ENCODE measurements around the gene KIF1B. TPM values are rescaled to one million over a fixed set of nuclear protein-coding genes. Genes with fewer than 3 reads are reported as not detected.

The KIF1B gene
- polyA plus RNA-seq, 1 of the 3 experiments (the other 2 are of a cell fraction): 6.8 TPM

DNA sequence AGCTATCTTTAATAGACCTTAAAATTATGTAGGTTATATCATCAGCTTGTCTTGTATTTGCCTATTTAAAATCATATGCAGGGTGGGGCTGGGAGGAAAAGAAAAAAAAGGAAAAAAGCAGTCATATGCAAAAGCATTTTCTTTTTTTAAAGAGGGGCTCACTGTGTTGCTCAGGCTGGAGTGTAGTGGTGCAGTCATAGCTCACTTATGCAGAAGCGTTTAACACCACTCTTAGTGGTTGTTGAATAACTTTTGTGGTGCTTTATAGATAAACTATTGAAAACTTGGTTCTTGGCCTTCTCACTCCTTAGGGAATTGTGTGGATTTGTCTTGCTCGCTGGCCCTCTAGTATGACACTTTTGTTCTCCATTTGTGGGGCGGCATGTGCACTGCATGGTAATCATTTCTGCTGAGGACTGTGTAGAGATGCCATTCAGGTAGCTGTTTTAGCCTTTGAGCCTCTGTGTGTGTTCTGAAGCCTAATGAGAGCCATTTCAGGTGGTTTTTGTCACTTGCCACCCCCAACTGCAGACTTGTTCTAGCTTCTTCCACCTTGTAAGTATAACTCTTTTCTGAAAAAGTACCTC, 77.8 kb downstream of the KIF1B start:
- peaks cover 30 to 49% of the 10 kb centered on the region in 2 experiments for H3K36me3 ChIP-seq (replicated peaks in 1 of 2; ENCODE audit: control insufficient read depth in 1 of 2, insufficient read depth in 2 of 2, low read length in 1 of 2)
- 96% methylated on average over 3 of the region's 3 CpGs for WGBS (ENCODE audit: low lambda C conversion rate)
- POLR2A ChIA-PET: no interaction called here

DNA sequence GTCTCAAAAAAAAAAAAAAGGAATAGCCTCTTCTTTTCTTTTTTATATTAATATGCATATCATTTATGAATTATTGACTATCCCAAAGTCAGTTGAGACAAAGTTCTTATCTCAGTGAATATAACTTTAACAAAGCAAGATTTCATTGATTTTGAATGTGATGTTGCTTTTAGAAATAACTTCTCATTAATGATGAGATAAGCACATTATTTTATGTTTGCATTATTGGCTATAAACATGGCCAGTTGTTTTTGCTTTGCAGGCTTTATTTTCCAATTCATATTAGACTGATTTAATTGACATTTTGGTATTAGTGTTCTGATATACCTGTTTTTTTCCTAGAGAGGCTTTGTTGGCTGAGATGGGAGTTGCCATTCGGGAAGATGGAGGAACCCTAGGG, 81.3 kb downstream of the KIF1B start:
- Histone ChIP-seq H3K27me3 (ENCODE audit: insufficient read depth) (no peaks in the 10 kb centered on the region), H3K9ac (no peak overlapping the region), H3K9me2 (no peaks in the 10 kb centered on the region), H3K4me3 (ENCODE audit: low read depth in 2 of 2, low read length in 1 of 2) (no peak overlapping the region), H4K20me1 (ENCODE audit: insufficient read depth) (no peaks in the 10 kb centered on the region), H3K4me2 (no peak overlapping the region), H2AFZ (ENCODE audit: low read depth) (no peak overlapping the region), H3K36me3 (replicated peaks in 1 of 2; ENCODE audit: control insufficient read depth in 1 of 2, insufficient read depth in 2 of 2, low read length in 1 of 2) (peaks cover 57 to 66% of the 10 kb centered on the region in 2 experiments), H3F3A (replicated peaks; ENCODE audit: insufficient read depth) (peaks cover 3% of the 10 kb centered on the region), H3K79me2 (ENCODE audit: insufficient read depth) (no peaks in the 10 kb centered on the region), H3K4me1 (ENCODE audit: control insufficient read depth in 1 of 2, insufficient read depth in 2 of 2, low read depth in 1 of 2, low read length in 1 of 2) (peaks cover 0 to 4% of the 10 kb centered on the region in 2 experiments; a peak in 1 of 4 replicates), H3K27ac (ENCODE audit: low read depth in 2 of 2, low read length in 1 of 2) (no peak overlapping the region), H3K9me3 (no peaks in the 10 kb centered on the region)
- POLR2A ChIA-PET: no interaction called here
- CTCF ChIA-PET: no interaction called here
- no peak for TF ChIP-seq MXI1 (IDR thresholded peaks at IDR 0.05; ENCODE audit: low read depth, low read length)
- TF ChIP-seq MEF2A (IDR thresholded peaks at IDR 0.05; ENCODE audit: borderline replicate concordance, low read depth): no peak
- no peak for TF ChIP-seq RCOR1 (IDR thresholded peaks at IDR 0.05; ENCODE audit: low read length)
- TF ChIP-seq, protein P1, sequence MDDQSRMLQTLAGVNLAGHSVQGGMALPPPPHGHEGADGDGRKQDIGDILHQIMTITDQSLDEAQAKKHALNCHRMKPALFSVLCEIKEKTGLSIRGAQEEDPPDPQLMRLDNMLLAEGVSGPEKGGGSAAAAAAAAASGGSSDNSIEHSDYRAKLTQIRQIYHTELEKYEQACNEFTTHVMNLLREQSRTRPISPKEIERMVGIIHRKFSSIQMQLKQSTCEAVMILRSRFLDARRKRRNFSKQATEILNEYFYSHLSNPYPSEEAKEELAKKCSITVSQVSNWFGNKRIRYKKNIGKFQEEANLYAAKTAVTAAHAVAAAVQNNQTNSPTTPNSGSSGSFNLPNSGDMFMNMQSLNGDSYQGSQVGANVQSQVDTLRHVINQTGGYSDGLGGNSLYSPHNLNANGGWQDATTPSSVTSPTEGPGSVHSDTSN (IDR thresholded peaks at IDR 0.05): no peak
- no peak for TF ChIP-seq RXRA (IDR thresholded peaks at IDR 0.05; ENCODE audit: borderline replicate concordance, low read depth)
- no peak for TF ChIP-seq JUND (IDR thresholded peaks at IDR 0.05)
- TF ChIP-seq TEAD4 (IDR thresholded peaks at IDR 0.05; ENCODE audit: borderline replicate concordance, insufficient read depth): no peak
- TF ChIP-seq, protein P2, sequence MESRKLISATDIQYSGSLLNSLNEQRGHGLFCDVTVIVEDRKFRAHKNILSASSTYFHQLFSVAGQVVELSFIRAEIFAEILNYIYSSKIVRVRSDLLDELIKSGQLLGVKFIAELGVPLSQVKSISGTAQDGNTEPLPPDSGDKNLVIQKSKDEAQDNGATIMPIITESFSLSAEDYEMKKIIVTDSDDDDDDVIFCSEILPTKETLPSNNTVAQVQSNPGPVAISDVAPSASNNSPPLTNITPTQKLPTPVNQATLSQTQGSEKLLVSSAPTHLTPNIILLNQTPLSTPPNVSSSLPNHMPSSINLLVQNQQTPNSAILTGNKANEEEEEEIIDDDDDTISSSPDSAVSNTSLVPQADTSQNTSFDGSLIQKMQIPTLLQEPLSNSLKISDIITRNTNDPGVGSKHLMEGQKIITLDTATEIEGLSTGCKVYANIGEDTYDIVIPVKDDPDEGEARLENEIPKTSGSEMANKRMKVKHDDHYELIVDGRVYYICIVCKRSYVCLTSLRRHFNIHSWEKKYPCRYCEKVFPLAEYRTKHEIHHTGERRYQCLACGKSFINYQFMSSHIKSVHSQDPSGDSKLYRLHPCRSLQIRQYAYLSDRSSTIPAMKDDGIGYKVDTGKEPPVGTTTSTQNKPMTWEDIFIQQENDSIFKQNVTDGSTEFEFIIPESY (IDR thresholded peaks at IDR 0.05; ENCODE audit: borderline replicate concordance, low read depth): no peak
- no peak for TF ChIP-seq SIN3A (IDR thresholded peaks at IDR 0.05; ENCODE audit: borderline replicate concordance, low read depth, low read length)
- no peak for TF ChIP-seq CHD2 (IDR thresholded peaks at IDR 0.05; ENCODE audit: low read length, partially characterized antibody)
- TF ChIP-seq POLR2AphosphoS5 (IDR thresholded peaks at IDR 0.05; ENCODE audit: low read depth, low read length): no peak
- TF ChIP-seq FOXJ3 (CRISPR knock-in tag; IDR thresholded peaks at IDR 0.05): no peak
- TF ChIP-seq TAF1 (IDR thresholded peaks at IDR 0.05; ENCODE audit: borderline replicate concordance, low read depth, low read length): no peak
- no peak for TF ChIP-seq TCF12 (IDR thresholded peaks at IDR 0.05)
- TF ChIP-seq, protein P3, sequence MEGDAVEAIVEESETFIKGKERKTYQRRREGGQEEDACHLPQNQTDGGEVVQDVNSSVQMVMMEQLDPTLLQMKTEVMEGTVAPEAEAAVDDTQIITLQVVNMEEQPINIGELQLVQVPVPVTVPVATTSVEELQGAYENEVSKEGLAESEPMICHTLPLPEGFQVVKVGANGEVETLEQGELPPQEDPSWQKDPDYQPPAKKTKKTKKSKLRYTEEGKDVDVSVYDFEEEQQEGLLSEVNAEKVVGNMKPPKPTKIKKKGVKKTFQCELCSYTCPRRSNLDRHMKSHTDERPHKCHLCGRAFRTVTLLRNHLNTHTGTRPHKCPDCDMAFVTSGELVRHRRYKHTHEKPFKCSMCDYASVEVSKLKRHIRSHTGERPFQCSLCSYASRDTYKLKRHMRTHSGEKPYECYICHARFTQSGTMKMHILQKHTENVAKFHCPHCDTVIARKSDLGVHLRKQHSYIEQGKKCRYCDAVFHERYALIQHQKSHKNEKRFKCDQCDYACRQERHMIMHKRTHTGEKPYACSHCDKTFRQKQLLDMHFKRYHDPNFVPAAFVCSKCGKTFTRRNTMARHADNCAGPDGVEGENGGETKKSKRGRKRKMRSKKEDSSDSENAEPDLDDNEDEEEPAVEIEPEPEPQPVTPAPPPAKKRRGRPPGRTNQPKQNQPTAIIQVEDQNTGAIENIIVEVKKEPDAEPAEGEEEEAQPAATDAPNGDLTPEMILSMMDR (IDR thresholded peaks at IDR 0.05): no peak
- no peak for TF ChIP-seq FOSL2 (IDR thresholded peaks at IDR 0.05; ENCODE audit: borderline replicate concordance, low read depth)
- TF ChIP-seq, protein P4, sequence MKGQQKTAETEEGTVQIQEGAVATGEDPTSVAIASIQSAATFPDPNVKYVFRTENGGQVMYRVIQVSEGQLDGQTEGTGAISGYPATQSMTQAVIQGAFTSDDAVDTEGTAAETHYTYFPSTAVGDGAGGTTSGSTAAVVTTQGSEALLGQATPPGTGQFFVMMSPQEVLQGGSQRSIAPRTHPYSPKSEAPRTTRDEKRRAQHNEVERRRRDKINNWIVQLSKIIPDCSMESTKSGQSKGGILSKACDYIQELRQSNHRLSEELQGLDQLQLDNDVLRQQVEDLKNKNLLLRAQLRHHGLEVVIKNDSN (IDR thresholded peaks at IDR 0.05; ENCODE audit: borderline replicate concordance, low read depth): no peak
- no peak for TF ChIP-seq EP300 (IDR thresholded peaks at IDR 0.05; ENCODE audit: borderline replicate concordance in 1 of 2, low read depth in 1 of 2, low read length in 1 of 2)
- TF ChIP-seq, protein P5, sequence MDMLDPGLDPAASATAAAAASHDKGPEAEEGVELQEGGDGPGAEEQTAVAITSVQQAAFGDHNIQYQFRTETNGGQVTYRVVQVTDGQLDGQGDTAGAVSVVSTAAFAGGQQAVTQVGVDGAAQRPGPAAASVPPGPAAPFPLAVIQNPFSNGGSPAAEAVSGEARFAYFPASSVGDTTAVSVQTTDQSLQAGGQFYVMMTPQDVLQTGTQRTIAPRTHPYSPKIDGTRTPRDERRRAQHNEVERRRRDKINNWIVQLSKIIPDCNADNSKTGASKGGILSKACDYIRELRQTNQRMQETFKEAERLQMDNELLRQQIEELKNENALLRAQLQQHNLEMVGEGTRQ (IDR thresholded peaks at IDR 0.05; ENCODE audit: borderline replicate concordance, low read depth, low read length): no peak
- no peak for DNase-seq
- 88% methylated on average over 1 of the region's 1 CpG for WGBS (ENCODE audit: low lambda C conversion rate)

More for the DNA sequence above, 77.8 kb downstream of the KIF1B start:
- Histone ChIP-seq H3K4me2 (no peak overlapping the region), H3K4me3 (ENCODE audit: low read depth in 2 of 2, low read length in 1 of 2) (no peak overlapping the region), H3K27ac (ENCODE audit: low read depth in 2 of 2, low read length in 1 of 2) (no peak overlapping the region), H2AFZ (ENCODE audit: low read depth) (no peak overlapping the region), H4K20me1 (ENCODE audit: insufficient read depth) (no peaks in the 10 kb centered on the region), H3K4me1 (ENCODE audit: control insufficient read depth in 1 of 2, insufficient read depth in 2 of 2, low read depth in 1 of 2, low read length in 1 of 2) (peaks cover 3 to 15% of the 10 kb centered on the region in 2 experiments; a peak in 3 of 4 replicates), H3K9ac (no peak overlapping the region), H3K79me2 (ENCODE audit: insufficient read depth) (no peaks in the 10 kb centered on the region), H3K27me3 (ENCODE audit: insufficient read depth) (no peaks in the 10 kb centered on the region), H3K9me2 (no peaks in the 10 kb centered on the region), H3F3A (replicated peaks; ENCODE audit: insufficient read depth) (peaks cover 5% of the 10 kb centered on the region), H3K9me3 (no peaks in the 10 kb centered on the region)
- TF ChIP-seq RAD21 (IDR thresholded peaks at IDR 0.05; ENCODE audit: low read length) (no peak), CHD2 (IDR thresholded peaks at IDR 0.05; ENCODE audit: low read length, partially characterized antibody) (no peak), SIN3A (IDR thresholded peaks at IDR 0.05; ENCODE audit: borderline replicate concordance, low read depth, low read length) (no peak), FOXJ3 (CRISPR knock-in tag; IDR thresholded peaks at IDR 0.05) (no peak), MXI1 (IDR thresholded peaks at IDR 0.05; ENCODE audit: low read depth, low read length) (no peak), SMC3 (IDR thresholded peaks at IDR 0.05; ENCODE audit: low read depth, low read length) (no peak), TAF1 (IDR thresholded peaks at IDR 0.05; ENCODE audit: borderline replicate concordance, low read depth, low read length) (no peak), FOXM1 (IDR thresholded peaks at IDR 0.05; ENCODE audit: low read depth) (no peak)
- no peak for DNase-seq
- CTCF ChIA-PET: interaction anchor here (0.9 to 1.6 kb wide), 3 partner anchors 16 to 49 kb away, joined by 3 read pairs; no protein-coding TSS in a partner anchor

All from SK-N-SH (cell line).